GM19035 (cell line): ENCODE data around the gene ADPRS.
A peak's percentile ranks its signal among the peaks of the same experiment; 100 is the strongest.

Source experiments
- ATAC-seq: cut with Tn5 transposase; IDR thresholded peaks from one replicate; pipeline ENCODE4 v1.9.1; 2021; ENCODE audit not compliant: unreplicated experiment

The ADPRS gene

GRCh38 chr1:36088577-36089392, at the start of gene ADPRS:
TSS of gene ADPRS (plus strand) at chr1:36088892. CDS start at chr1:36088905, 13 bp downstream.
- peak; percentile 86 for ATAC-seq

GRCh38 chr1:36040238-36040637, 48.5 kb upstream of the ADPRS start:
- ATAC-seq, result no peak

- no peak for ATAC-seq
Measured at GRCh38 chr1:36051821-36052220, 36.9 kb upstream of the ADPRS start.

- ATAC-seq, result no peak
Measured at GRCh38 chr1:36053978-36054377, 34.7 kb upstream of the ADPRS start.

GRCh38 chr1:36055706-36056105, 33.0 kb upstream of the ADPRS start:
- ATAC-seq, result no peak

GRCh38 chr1:36062315-36062714, 26.4 kb upstream of the ADPRS start:
- ATAC-seq, result no peak

- no peak for ATAC-seq
Measured at GRCh38 chr1:36067871-36068270, 20.8 kb upstream of the ADPRS start.

- ATAC-seq, result no peak
Measured at GRCh38 chr1:36068866-36069265, 19.8 kb upstream of the ADPRS start.

- ATAC-seq, result no peak
Measured at GRCh38 chr1:36070349-36070748, 18.3 kb upstream of the ADPRS start.

GRCh38 chr1:36076979-36077573, 11.6 kb upstream of the ADPRS start:
- no peak for ATAC-seq

GRCh38 chr1:36080236-36080635, 8.5 kb upstream of the ADPRS start:
- ATAC-seq, result no peak

GRCh38 chr1:36080801-36081200, 7.9 kb upstream of the ADPRS start:
- ATAC-seq, result no peak

- ATAC-seq, result no peak
Measured at GRCh38 chr1:36081926-36082485, 6.7 kb upstream of the ADPRS start.

- no peak for ATAC-seq
Measured at GRCh38 chr1:36083219-36083618, 5.5 kb upstream of the ADPRS start.

- ATAC-seq, result no peak
Measured at GRCh38 chr1:36083635-36084496, 4.8 kb upstream of the ADPRS start, which contains the start of gene TEKT2. TSS of gene TEKT2 (plus strand) at chr1:36084094. CDS start at chr1:36084922, 828 bp downstream.

- no peak for ATAC-seq
Measured at GRCh38 chr1:36084497-36085115, 4.1 kb upstream of the ADPRS start.

- ATAC-seq, result no peak
Measured at GRCh38 chr1:36085126-36085525, 3.6 kb upstream of the ADPRS start.

GRCh38 chr1:36085686-36086526, 2.8 kb upstream of the ADPRS start:
- ATAC-seq, result no peak

GRCh38 chr1:36086529-36087232, 2.0 kb upstream of the ADPRS start:
- no peak for ATAC-seq
